Neural crest cell (in vitro differentiated cells): ENCODE results near the gene MRPL22. TPM values are rescaled to one million over a fixed set of nuclear protein-coding genes. Genes with fewer than 3 reads are reported as not detected.

Experiments
- DNase-seq: peaks from one replicate; pipeline ENCODE4 v3.0.0; 2021; ENCODE audit warnings: low read depth, mixed read lengths, low spot score
- H3K27ac Mint-ChIP-seq: one replicate; pipeline ENCODE4 v1.8.0; 2021; ENCODE audit warnings: mild to moderate bottlenecking, mixed read lengths; ENCODE audit not compliant: unreplicated experiment
- H3K27me3 Mint-ChIP-seq: 2 replicates; pipeline ENCODE4 v1.8.0; 2021; ENCODE audit warnings: low read depth, mild to moderate bottlenecking, mixed read lengths
- H3K36me3 Mint-ChIP-seq: 2 replicates; pipeline ENCODE4 v1.8.0; 2021; ENCODE audit warnings: low read depth, mild to moderate bottlenecking, mixed read lengths
- H3K4me1 Mint-ChIP-seq: 2 replicates; pipeline ENCODE4 v1.8.0; 2021; ENCODE audit warnings: mixed read lengths
- H3K4me3 Mint-ChIP-seq: one replicate; pipeline ENCODE4 v1.8.0; 2021; ENCODE audit warnings: mild to moderate bottlenecking, mixed read lengths
- H3K9me3 Mint-ChIP-seq: 2 replicates; pipeline ENCODE4 v1.8.0; 2021; ENCODE audit warnings: mixed read lengths
- total RNA-seq: library from RNA; stranded (reverse); gene quantifications from 2 replicates; pipeline ENCODE4 v1.2.1, GENCODE V29; 2021
- TF ChIP-seq, protein P1 (sequence below): fragments of 200-600 bp; sonication (generic); conservative IDR thresholded peaks from 2 replicates; pipeline ENCODE4 v1.5.0; 2021; ENCODE audit warnings: antibody characterized with exemption, mild to moderate bottlenecking

MRPL22 gene
- total RNA-seq, 1 donor from 2014 or later, result 59.5 TPM

DNA sequence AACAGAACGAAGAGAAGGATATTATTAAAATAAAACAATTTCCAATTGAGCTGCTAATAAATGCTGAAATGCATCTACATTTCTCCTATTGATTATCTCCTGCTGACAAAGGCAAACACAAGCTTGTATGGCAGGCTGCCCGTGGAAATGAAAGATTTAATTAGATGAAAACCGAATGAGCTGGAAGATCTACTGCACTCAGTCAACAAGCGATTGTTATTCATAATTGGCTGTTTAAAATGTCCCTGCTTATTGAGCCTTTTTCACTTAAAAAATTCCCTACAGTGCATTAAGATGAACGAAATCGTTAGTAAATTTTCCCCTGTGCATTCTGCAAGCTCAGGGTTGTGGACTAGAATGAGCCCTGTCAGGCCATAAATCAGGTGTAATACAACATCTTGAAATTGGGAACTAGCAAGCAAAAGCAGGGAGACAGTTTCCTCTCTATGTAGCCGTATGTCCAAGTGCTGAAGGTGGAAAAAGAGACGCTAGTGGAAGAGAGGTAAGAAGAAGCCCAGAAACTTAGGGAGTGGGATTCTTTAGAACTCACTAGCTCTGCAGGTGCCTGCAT lies 44.2 kb downstream of the MRPL22 start:
- H3K4me1 Mint-ChIP-seq, result no peaks in the 10 kb centered on the region

GRCh38 chr5:154986151-154986550 lies 45.3 kb downstream of the MRPL22 start:
- TF ChIP-seq, protein P1, sequence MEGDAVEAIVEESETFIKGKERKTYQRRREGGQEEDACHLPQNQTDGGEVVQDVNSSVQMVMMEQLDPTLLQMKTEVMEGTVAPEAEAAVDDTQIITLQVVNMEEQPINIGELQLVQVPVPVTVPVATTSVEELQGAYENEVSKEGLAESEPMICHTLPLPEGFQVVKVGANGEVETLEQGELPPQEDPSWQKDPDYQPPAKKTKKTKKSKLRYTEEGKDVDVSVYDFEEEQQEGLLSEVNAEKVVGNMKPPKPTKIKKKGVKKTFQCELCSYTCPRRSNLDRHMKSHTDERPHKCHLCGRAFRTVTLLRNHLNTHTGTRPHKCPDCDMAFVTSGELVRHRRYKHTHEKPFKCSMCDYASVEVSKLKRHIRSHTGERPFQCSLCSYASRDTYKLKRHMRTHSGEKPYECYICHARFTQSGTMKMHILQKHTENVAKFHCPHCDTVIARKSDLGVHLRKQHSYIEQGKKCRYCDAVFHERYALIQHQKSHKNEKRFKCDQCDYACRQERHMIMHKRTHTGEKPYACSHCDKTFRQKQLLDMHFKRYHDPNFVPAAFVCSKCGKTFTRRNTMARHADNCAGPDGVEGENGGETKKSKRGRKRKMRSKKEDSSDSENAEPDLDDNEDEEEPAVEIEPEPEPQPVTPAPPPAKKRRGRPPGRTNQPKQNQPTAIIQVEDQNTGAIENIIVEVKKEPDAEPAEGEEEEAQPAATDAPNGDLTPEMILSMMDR, result no peak
- Mint-ChIP-seq H3K4me1 (no peaks in the 10 kb centered on the region), H3K9me3 (peaks cover 3% of the 10 kb centered on the region), H3K27me3 (no peaks in the 10 kb centered on the region), H3K27ac (no peak overlapping the region), H3K4me3 (no peak overlapping the region), H3K36me3 (peaks cover 7% of the 10 kb centered on the region)
- DNase-seq, result no peak

More for the DNA sequence above, 44.2 kb downstream of the MRPL22 start:
- Mint-ChIP-seq H3K27ac (no peak overlapping the region), H3K27me3 (no peaks in the 10 kb centered on the region), H3K9me3 (peaks cover 3% of the 10 kb centered on the region), H3K36me3 (peaks cover 7% of the 10 kb centered on the region), H3K4me3 (no peak overlapping the region)
- no peak for DNase-seq
- TF ChIP-seq, protein P1, result no peak

- H3K27me3 Mint-ChIP-seq, result no peaks in the 10 kb centered on the region
These were observed 48.8 kb downstream of the MRPL22 start for GRCh38 chr5:154989626-154990025.

DNA sequence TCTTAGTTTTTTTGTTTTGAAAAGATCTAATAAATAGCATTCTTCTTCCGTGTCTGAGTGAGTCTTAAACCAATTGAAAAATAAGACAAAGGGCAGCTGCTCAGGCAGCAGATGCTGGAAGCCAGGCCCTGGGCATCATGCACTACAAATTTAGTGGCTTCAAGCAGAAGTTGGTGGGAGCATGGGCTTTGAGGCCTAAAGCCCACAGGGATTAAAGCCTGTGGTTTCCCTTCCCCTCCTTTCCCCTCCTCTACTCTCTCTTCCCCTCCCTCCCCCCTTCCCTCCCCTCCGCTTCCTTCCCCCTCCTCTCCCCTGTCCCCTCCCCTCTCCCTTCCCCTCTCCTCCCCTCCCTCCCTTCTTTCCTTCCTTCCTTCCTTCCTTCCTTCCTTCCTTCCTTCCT lies 52.6 kb downstream of the MRPL22 start:
- Mint-ChIP-seq H3K4me3 (no peak overlapping the region), H3K4me1 (no peaks in the 10 kb centered on the region), H3K27me3 (no peaks in the 10 kb centered on the region), H3K9me3 (no peaks in the 10 kb centered on the region), H3K36me3 (no peaks in the 10 kb centered on the region), H3K27ac (no peak overlapping the region)
- DNase-seq, result no peak
- TF ChIP-seq, protein P1, result no peak

More at GRCh38 chr5:154989626-154990025, 48.8 kb downstream of the MRPL22 start:
- no peaks in the 10 kb centered on the region for H3K9me3 Mint-ChIP-seq
- no peaks in the 10 kb centered on the region for H3K36me3 Mint-ChIP-seq
- H3K27ac Mint-ChIP-seq, result no peak overlapping the region
- no peaks in the 10 kb centered on the region for H3K4me1 Mint-ChIP-seq
- no peak for DNase-seq
- TF ChIP-seq, protein P1, result no peak
- no peak overlapping the region for H3K4me3 Mint-ChIP-seq

DNA sequence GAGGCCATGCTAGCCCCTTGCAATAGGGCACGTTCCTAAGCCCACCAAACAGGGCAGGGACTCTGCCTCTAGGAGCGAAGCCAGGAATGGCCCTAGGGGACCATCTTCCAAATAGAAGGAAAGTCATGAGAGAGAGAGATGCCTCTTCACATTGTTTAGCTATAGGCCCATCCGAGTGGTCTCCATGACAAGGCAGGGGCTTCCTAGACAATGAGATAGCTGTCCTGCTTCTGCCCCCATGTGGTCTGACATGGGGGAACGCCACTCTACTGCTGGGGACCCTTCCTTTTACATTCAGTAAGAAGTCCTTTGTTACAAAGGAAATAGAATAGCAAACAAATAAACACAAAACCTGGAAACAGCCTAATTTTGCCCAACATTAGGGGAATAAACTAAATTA lies 54.8 kb downstream of the MRPL22 start:
- peaks cover 6% of the 10 kb centered on the region for H3K9me3 Mint-ChIP-seq
- TF ChIP-seq, protein P1, result peak; percentile 32
- H3K4me3 Mint-ChIP-seq, result no peak overlapping the region

More for the DNA sequence above, 54.8 kb downstream of the MRPL22 start:
- DNase-seq, result no peak
- Mint-ChIP-seq H3K4me1 (no peaks in the 10 kb centered on the region), H3K27me3 (peaks cover 2% of the 10 kb centered on the region), H3K27ac (peak overlapping the region; percentile 43), H3K36me3 (no peaks in the 10 kb centered on the region)
